22Rv1 (cell line): ENCODE data around the gene ELP1.

Source experiments
- H3K27ac ChIP-seq: fragments of 450-650 bp; 2 replicates; pipeline ENCODE4 v1.5.1; 2017
- CTCF ChIP-seq: fragments of 450-650 bp; IDR thresholded peaks from 2 replicates; pipeline ENCODE4 v1.5.1; 2017; ENCODE audit warnings: mild to moderate bottlenecking
- ZFX ChIP-seq: fragments of 450-650 bp; IDR thresholded peaks from 2 replicates; pipeline ENCODE4 v1.6.1; 2017; ENCODE audit warnings: antibody characterized with exemption, borderline replicate concordance

ELP1 gene

GRCh38 chr9:108967916-108968315 is 34.0 kb upstream of the ELP1 start:
- TF ChIP-seq ZFX = no peak
- H3K27ac ChIP-seq = no peak overlapping the region

- peak overlapping the region; percentile 30; the same call in 1 of the 2 replicates for H3K27ac ChIP-seq
- TF ChIP-seq CTCF = no peak
- TF ChIP-seq ZFX = no peak
Observed at GRCh38 chr9:108963459-108964143, 29.7 kb upstream of the ELP1 start.

GRCh38 chr9:108961151-108961550 is 27.2 kb upstream of the ELP1 start:
- no peak overlapping the region for H3K27ac ChIP-seq
- TF ChIP-seq CTCF (no peak), ZFX (no peak)

GRCh38 chr9:108960331-108960730 is 26.4 kb upstream of the ELP1 start:
- TF ChIP-seq CTCF = no peak
- TF ChIP-seq ZFX = no peak
- no peak overlapping the region for H3K27ac ChIP-seq

GRCh38 chr9:108956631-108957026 is 22.7 kb upstream of the ELP1 start:
- no peak overlapping the region for H3K27ac ChIP-seq
- TF ChIP-seq ZFX (no peak), CTCF (no peak)

- no peak for TF ChIP-seq ZFX
- TF ChIP-seq CTCF = no peak
- no peak overlapping the region for H3K27ac ChIP-seq
Observed at GRCh38 chr9:108956022-108956630, 22.2 kb upstream of the ELP1 start.

- no peak overlapping the region for H3K27ac ChIP-seq
- peak; percentile 84 for TF ChIP-seq CTCF
- TF ChIP-seq ZFX = no peak
Observed at GRCh38 chr9:108953983-108954574, 20.2 kb upstream of the ELP1 start.
